GM19099 (cell line): ENCODE results near the gene OR51L1.

Experiments
- POLR2A ChIP-seq: IDR thresholded peaks from 3 replicates; pipeline ENCODE4 v1.6.1; 2011; ENCODE audit warnings: low read depth; ENCODE audit not compliant: insufficient read length; ENCODE audit errors: extremely low read depth

Gene OR51L1

DNA sequence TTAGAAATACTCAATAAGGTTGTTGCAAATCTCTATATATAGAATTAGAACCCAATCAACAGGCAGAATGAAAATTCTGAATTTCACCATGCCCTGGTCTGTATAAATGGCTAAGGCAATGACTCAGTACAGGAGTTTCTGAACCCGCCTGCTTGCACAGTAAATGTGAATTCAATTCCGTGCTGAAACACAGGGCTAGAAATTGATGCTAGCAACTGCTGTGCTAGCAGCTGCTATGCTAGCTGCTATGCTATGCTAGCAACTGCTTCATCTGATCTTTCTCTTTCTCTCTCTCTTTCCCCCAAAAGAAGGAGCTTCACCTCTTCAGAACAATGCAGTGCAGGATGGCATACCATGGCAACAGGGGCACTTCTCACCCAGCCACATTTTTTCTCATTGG lies 42.0 kb downstream of the OR51L1 start:
- TF ChIP-seq POLR2A, result no peak

DNA sequence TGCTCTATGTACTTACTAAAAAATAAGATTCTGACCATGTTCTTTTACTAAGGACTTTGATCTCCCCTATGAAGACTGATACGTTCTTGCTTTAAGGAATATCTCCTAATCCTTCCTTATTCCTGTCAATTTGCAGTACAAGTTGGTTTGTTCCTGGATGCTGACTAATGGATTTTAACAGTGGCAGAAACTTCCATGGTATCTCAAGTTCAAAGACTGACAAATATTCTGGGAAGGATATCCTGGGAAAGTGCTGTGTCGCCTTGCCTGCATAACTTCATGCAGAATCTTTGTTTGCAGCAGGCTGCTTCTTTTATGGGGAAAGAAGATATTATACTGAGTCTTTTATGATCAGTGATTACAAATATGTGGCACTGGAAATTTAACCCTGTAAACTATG lies 43.3 kb downstream of the OR51L1 start:
- TF ChIP-seq POLR2A, result no peak

DNA sequence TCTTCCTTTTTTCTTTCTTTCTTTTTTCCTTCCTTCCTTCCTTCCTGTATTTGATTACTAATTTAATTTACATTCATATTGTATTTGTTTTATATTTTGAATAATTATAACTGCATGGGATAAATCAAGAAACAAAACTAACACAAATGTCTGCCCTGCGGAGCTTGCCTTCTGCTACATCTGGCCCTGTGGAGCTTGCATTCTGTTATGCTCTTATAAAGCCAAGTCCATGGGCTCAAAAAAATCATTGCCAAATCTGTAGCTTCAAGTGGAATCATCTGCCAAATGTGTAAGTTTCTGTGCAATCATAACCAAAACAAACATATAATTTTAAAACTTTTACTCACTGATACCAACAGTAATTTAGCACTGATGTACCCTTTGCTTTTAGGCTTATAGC lies 43.7 kb downstream of the OR51L1 start:
- no peak for TF ChIP-seq POLR2A

DNA sequence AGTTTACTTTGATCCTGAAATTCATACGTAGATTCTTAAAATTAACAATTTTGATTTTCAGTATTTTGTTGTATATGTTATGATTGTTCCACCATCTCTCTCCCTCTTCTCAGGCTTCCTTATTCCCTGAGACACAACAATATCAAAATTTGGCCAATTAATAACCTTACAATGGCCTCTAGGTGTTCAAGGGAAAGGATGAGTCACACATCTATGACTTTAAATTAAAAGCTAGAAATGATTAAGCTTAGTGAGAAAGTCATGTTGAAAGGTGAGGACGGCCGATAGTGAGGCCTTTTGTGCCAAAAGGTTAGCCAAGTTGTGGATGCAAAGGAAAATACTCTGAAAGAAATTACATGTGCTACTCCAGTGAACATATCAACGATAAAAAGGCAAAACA lies 46.2 kb downstream of the OR51L1 start:
- no peak for TF ChIP-seq POLR2A

DNA sequence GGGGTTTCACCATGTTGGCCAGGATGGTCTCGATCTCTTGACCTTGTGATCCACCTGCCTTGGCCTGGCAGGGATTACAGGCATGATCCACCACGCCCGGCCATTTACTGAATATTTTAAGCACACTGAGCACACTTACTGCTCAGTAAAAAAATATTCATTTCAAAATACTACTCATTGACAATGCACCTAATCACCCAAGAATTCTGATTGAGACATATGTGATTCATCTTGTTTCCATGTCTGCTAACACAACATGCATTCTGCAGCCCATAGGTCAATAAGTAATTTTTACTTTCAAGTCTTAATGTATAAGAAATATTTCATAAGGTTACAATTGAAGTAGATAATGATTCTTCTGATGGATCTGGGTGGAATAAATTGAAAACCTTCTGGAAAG lies 47.4 kb downstream of the OR51L1 start:
- no peak for TF ChIP-seq POLR2A

DNA sequence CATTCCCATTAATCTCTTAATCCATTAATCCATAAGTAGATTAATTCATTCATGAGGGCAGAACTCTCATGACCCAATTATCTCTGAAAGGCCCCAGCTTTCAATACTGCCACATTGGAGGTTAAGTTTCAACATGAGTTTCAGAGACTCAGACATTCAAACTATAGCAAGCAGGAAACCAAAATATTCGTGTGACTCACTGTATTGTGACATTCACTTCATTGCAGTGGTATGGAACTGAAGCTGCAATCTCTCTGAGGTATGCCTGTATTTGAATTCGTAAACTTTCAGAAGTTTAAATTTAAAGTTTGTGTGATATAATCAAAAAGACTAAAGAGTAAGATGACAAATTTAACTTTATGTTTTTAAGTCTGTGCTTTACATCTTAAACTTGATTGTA lies 48.7 kb downstream of the OR51L1 start:
- no peak for TF ChIP-seq POLR2A

DNA sequence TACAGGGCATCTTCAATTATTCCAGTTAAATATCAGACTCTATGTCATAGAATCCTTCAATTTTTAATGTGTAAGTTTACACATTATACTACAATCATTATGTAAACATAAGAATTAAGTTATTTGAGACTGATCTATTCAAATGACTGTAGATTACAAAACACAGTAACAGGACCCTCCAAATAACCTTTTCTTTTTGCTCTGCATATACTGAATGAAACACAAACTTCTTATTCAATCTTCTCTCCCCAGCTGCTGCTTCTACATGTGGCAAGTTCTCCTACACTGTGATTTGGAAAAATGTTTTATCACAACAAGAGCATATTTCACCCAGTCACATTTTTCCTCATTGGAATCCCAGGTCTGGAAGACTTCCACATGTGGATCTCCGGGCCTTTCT lies 51.6 kb downstream of the OR51L1 start, which contains the start of gene OR52J3:
Gene OR52J3 (plus strand): TSS at position 301 of the 400 bp plus-strand sequence. CDS start 0 bp downstream, at position 301.
- TF ChIP-seq POLR2A, result no peak

DNA sequence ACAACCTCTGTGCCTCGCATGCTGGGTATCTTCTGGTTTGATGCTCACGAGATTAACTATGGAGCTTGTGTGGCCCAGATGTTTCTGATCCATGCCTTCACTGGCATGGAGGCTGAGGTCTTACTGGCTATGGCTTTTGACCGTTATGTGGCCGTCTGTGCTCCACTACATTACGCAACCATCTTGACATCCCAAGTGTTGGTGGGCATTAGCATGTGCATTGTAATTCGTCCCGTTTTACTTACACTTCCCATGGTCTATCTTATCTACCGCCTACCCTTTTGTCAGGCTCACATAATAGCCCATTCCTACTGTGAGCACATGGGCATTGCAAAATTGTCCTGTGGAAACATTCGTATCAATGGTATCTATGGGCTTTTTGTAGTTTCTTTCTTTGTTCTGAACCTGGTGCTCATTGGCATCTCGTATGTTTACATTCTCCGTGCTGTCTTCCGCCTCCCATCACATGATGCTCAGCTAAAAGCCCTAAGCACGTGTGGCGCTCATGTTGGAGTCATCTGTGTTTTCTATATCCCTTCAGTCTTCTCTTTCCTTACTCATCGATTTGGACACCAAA lies 52.2 kb downstream of the OR51L1 start:
- TF ChIP-seq POLR2A, result no peak
